Measurements from ENCODE around the gene AFG1L.

Gene AFG1L

GRCh38 chr6:108541843-108542759 is 247.2 kb downstream of the AFG1L start:
- H3K27ac ChIP-seq = no peak overlapping the region
- TF ChIP-seq ZFX (IDR thresholded peaks at IDR 0.05) (no peak), CTCF (conservative IDR thresholded peaks at IDR 0.05) (peak; percentile 83)

- TF ChIP-seq ZFX (IDR thresholded peaks at IDR 0.05) (no peak), CTCF (conservative IDR thresholded peaks at IDR 0.05) (no peak)
- no peak overlapping the region for H3K27ac ChIP-seq
These were observed 248.5 kb downstream of the AFG1L start for GRCh38 chr6:108543175-108543940.

GRCh38 chr6:108544606-108545005 is 249.8 kb downstream of the AFG1L start:
- H3K27ac ChIP-seq = no peak overlapping the region
- no peak for TF ChIP-seq CTCF (conservative IDR thresholded peaks at IDR 0.05)
- TF ChIP-seq ZFX (IDR thresholded peaks at IDR 0.05) = no peak

- TF ChIP-seq ZFX (IDR thresholded peaks at IDR 0.05) (no peak), CTCF (conservative IDR thresholded peaks at IDR 0.05) (no peak)
- no peak overlapping the region for H3K27ac ChIP-seq
These were observed 251.5 kb downstream of the AFG1L start for GRCh38 chr6:108546079-108547049.

GRCh38 chr6:108549241-108549640 is 254.4 kb downstream of the AFG1L start:
- H3K27ac ChIP-seq = no peak overlapping the region
- TF ChIP-seq ZFX (IDR thresholded peaks at IDR 0.05) = no peak
- no peak for TF ChIP-seq CTCF (conservative IDR thresholded peaks at IDR 0.05)

- no peak for TF ChIP-seq CTCF (conservative IDR thresholded peaks at IDR 0.05)
- no peak for TF ChIP-seq ZFX (IDR thresholded peaks at IDR 0.05)
- no peak overlapping the region for H3K27ac ChIP-seq
These were observed 254.9 kb downstream of the AFG1L start for GRCh38 chr6:108549741-108550140.

Data from C4-2B (cell line).